HG03097 (cell line): Measurements from ENCODE around the gene SLC34A1.
"Not testable (repeated sequence)": the region's sequence is repeated elsewhere in the genome, so short reads cannot be mapped to it uniquely, and the experiment has no call there.

ENCODE experiments used
- ATAC-seq: cut with Tn5 transposase; IDR thresholded peaks from one replicate; pipeline ENCODE4 v1.9.1; 2021; ENCODE audit not compliant: unreplicated experiment, low FRiP score

SLC34A1 gene

DNA sequence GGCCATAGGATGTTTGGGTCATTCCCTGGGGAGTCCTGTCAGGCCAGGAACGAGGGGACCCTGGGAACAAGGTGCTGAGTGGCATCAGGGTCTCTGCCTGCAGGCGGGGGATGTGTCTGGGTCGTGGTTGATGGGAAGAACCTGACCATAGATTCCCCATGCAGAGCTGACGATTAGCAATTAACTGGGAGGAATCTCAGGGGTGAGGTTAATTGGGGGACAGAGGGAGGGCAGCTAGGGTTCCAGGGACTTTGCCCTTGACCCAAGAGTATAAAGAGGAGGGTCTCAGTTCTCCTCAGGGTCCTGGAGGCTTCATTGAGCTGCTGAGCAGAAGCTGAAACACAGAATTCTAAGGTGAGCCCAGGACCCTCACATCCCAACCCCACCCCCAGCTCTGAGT is at the start of gene SLC34A1:
Gene SLC34A1, plus strand, starts transcription at position 301 of the 400 bp plus-strand sequence. CDS start 1,308 bp downstream, outside the sequence.
- ATAC-seq = no peak

- ATAC-seq = no peak
Measured at GRCh38 chr5:177334781-177335700, 49.2 kb upstream of the SLC34A1 start.

- ATAC-seq = no peak
Measured at GRCh38 chr5:177335701-177336065, 48.6 kb upstream of the SLC34A1 start.

DNA sequence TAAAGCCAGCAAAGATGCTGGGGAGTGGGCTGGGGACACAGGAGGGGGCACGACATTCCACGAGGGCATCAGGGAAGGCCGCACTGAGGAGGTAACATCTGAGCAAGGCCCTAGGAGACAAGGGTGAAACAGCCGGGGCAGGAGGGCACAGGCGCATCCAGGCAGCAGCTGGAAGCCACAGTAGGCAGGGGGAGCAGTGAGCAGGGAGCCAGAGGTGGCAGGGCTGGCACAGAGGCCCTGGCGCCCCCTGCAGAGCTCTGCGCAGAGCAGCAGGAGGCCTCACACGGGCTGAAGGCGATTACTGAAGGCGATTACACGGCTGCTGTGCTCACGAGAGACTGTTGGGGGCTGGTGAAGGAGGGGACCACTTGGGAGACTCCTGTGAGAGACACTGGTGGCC is 48.1 kb upstream of the SLC34A1 start:
- ATAC-seq = no peak

- ATAC-seq = no peak
Measured at GRCh38 chr5:177336603-177337494, 47.4 kb upstream of the SLC34A1 start.

DNA sequence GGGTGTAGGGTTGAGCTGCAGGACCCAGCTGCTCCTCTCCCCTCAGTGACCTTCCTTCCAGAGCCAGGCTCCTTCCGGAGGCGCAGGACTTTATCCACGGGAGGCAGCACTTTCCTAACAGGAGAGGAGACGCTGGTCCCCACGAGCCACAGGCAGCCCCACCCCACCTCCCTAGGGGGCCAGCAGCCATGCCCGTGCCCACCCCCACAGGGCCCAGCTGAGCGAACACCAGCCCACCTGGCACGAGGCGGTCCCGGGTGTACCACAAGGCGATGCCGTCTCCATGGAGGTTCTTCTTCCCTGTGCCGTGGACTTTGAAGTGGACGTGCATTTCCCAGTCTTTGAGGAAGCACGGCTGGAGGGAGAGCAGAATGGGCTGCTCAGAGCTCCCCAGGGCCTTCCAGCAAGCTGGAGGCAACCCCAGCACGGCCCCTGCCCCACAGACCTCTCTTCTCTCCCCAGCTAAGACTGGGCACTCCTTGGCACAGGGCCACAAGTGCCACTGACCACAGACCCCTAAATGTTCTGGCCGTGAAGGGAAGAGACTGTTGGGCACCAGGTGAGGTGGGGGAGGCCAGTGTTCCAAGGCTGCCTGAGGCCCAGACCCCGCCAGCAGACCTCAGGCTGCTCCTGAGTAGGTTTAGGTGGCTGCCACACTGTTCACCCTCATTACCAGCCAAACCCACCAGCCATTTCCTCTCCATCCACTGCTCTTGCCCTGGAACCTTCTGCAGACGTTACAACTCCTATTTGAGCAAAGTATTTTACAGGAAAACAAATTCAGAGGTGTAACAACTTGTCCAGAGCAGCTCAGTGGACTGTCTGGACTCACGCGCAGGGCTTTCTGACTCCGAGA is 45.8 kb upstream of the SLC34A1 start:
- ATAC-seq = no peak

DNA sequence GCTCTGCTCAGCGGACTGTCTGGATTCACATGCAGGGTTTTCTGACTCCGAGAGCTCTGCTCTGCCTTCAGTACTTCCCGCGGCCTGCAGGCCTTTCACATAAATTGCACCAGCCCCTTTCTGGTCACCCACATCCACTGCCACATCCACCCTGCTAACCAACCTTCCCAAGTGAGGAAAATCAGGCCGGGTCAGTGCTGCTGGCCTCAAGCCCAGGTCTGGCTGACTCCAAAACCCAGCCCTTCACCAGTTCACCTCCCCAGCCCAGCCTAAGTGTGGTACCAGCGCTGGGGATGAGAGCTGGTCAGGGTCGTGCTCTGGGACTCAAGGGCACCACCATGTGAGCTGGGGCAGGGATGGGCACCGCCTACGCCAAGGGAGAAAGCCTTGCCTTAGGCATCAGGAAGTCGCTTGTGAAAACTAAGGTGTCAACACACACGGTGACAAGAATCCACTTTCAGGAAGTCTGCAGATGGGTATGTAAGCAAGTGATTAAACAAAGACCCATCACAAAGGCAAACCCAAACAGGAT is 45.1 kb upstream of the SLC34A1 start:
- ATAC-seq = no peak

- ATAC-seq = not testable (repeated sequence)
Measured at GRCh38 chr5:177343000-177343399, 41.2 kb upstream of the SLC34A1 start.

- ATAC-seq = no peak
Measured at GRCh38 chr5:177343777-177344176, 40.5 kb upstream of the SLC34A1 start.

DNA sequence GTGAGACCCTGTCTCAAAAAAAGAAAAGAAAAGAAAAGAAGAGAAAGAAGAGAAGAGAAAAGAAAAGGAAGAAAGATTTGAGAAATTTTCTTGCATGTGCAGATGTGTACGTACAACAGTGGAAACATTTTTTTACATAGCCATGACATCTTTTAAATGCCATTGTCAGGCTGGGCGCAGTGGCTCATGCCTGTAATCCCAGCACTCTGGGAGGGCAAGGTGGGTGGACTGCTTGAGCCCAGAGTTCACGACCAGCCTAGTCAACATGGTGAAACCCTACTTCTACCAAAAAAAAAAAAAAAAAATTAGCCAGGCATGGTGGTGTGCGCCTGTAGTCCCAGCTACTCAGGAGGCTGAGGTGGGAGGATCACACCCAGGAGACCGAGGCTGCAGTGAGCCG is 39.3 kb upstream of the SLC34A1 start:
- no peak for ATAC-seq

- no peak for ATAC-seq
Measured at GRCh38 chr5:177346820-177347219, 37.4 kb upstream of the SLC34A1 start.

DNA sequence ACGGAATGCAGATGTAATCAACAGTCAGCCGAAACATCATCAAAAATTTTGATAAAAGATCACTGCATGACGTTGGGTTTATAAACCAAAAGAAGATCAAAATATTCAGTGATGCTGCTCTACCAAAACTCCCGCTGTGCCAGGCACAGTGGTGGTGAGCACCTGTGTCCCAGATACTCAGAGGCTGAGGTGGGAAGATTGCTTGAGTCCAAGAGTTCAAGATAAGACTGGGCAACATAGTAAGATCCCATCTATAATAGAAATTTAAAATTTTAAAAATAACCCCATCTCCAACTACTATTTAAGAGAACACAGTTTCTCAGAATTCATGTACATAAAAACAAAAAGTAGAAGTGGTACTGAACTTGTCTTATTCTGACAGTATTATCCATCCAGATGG is 36.5 kb upstream of the SLC34A1 start:
- ATAC-seq = no peak

GRCh38 chr5:177349362-177349647 is 34.9 kb upstream of the SLC34A1 start:
- no peak for ATAC-seq

GRCh38 chr5:177349762-177350161 is 34.5 kb upstream of the SLC34A1 start:
- no peak for ATAC-seq

DNA sequence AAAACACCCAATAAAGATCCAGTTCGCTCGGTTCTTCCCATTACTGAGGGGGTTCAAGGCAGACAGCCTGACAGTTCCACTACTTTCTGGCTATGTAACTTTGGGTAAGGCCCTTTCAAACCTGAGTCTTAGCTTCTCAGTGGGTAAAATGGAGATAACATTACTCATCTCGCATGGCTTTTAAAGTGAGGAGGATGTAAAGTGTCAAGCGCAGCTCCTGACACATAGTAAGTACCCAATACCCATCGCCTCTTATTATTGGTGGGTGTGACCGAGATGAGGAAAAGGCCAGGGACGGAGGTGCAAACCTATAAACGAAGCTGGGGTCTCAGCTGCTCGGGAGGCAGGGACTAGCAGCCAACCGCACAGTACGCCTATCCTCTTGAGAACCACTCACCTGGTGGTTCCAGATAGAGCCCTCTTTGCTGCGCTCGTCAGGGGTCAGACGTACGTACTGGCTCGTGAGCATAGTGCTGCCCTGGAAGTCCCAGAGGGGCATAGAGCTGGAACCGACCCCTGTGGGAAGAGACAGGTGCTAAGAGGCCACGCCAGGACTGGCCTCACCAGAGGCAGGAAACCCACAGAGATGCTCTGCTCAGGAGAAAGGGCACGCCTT is 33.4 kb upstream of the SLC34A1 start:
- ATAC-seq = no peak

DNA sequence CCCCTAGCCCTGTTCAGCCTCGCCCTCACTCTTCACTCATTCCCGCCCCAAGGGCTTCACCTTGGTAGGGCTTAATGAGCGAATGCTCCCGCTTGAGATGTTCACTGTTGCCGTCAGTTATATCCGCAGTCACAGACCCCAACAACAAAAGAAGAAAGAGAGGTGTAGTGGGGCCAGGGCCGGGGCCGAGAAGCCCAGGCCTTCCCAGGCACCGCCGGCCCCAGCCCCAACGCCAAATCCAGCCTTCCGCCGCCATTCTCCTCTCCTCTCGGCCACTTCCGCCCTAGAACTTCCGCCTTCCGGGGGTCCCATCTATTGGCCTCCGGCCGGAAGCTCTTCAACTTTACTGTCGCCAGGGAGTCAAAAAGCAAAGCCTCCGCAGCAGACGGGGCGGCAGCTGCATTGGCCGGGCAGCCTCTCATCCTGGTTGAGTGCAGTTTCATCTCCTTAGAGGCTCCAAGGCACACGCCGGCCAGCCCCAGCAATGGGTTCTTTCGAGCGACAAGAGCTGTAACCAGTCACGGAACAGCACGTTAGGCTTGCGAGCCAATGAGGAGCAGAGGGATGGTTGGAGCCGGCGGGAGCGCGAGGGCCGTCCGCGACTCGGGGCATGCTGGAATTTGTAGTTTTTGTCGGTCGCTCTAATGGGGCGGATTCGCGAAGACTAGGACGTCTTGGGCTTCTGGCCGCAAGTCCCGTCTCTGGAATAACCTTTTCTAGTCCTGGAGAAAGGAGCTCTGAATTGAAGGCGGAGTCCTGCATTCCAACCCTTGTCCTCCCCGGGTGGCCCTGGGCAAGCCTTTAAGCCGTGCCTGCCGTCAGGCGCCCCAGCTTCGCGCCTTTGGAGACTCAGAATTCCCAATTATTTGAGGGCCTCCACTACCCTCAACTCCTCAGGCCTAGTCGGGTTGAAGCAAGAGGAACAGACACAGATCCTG is 32.6 kb upstream of the SLC34A1 start, which contains the start of gene LMAN2:
Gene LMAN2, minus strand, starts transcription at position 277 of the 938 bp plus-strand sequence. Its CDS starts 21 bp downstream, at position 256.
- ATAC-seq = peak; percentile 82

GRCh38 chr5:177353093-177353492 is 31.1 kb upstream of the SLC34A1 start:
- no peak for ATAC-seq

DNA sequence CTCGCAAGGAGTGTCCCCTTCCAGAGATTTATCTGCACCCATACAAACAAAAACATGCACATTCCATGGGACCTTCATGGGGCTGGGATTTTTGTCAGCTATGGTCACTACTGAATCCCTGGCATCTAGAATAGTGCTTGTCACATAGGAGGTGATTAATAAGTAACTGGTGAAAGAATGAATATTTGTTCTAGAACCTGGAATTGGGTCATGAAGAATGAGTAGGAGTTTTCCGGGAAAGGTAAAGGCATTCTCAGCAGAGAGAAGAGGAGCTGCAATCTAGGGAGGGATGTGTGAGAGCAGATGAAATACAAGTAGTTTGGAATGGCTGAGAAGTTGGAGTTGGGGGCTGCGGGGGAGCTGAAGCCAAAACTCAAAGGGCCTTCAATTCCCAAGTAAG is 30.0 kb upstream of the SLC34A1 start:
- no peak for ATAC-seq

DNA sequence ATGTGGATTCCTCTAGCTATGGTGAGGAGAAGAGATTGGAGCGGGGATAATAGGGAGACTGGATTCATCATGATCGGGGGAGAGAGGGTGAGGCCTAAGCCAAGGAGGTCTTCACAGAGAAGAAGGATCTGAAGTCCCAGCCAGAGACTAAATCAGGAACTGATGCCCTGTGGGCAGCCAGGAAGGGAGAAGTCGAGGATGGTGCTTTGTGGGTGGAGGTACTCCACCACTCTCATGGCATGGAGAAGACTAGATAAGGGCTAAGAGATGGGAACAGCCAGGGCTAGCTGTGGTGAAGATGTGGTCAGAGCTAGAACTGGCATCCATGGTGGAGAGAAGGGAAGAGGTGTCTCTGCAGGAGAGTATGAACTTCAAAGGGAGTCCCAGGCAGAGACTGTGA is 29.5 kb upstream of the SLC34A1 start:
- ATAC-seq = no peak
